NCI-H748 (cell line): ENCODE data around the gene PRRT2.
A peak's percentile ranks its signal among the peaks of the same experiment; 100 is the strongest.
"Not testable (repeated sequence)": the region's sequence is repeated elsewhere in the genome, so short reads cannot be mapped to it uniquely, and the experiment has no call there.

Experiments used
- DNase-seq: peaks from one replicate; lab custom pipeline; 2025; ENCODE audit not compliant: unreplicated experiment; lab: John Stamatoyannopoulos, UW

PRRT2 gene

DNA sequence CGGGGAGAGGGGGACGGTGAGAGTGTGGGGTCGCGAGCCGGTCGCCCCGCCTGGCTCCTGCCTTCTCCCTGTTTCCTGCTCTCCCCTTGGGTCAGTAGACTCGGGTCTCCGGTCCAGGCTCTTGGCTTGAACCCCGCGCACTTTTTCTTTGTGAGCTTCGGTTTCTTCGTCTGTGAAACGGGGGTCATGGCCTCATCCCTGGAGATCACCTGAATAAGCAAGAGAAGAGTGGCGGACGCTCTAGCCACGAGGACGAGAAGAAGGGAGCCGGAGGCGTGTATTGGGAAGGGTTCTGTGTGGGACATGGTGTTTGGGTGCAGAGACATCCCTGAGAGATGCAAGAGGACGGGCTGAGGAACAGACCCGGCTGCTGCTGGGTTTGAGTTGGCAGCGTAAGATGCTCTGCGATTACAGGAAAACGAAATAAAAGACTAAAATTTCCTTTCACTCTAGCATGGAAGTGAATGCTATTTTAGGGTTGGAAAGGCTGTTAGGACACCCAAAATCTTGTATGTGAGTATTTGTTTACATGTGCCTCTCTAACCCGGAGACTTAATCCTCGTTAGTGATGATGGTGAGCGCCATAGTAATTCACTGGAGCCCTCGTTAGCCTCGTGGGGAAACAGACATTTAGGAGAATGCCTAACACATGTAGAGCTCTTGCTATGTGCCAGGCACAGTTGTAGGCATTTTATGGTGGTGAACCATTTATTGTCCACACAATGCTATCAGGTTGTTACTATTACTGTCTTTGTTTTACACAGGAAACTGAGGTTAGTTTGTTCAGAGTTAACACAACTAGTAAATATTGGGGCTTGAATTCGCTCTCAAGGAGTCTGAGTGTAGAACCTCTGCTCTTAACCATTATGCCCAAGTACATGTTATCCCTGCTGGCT, 20.8 kb upstream of the PRRT2 start:
- peak; percentile 31 for DNase-seq

DNA sequence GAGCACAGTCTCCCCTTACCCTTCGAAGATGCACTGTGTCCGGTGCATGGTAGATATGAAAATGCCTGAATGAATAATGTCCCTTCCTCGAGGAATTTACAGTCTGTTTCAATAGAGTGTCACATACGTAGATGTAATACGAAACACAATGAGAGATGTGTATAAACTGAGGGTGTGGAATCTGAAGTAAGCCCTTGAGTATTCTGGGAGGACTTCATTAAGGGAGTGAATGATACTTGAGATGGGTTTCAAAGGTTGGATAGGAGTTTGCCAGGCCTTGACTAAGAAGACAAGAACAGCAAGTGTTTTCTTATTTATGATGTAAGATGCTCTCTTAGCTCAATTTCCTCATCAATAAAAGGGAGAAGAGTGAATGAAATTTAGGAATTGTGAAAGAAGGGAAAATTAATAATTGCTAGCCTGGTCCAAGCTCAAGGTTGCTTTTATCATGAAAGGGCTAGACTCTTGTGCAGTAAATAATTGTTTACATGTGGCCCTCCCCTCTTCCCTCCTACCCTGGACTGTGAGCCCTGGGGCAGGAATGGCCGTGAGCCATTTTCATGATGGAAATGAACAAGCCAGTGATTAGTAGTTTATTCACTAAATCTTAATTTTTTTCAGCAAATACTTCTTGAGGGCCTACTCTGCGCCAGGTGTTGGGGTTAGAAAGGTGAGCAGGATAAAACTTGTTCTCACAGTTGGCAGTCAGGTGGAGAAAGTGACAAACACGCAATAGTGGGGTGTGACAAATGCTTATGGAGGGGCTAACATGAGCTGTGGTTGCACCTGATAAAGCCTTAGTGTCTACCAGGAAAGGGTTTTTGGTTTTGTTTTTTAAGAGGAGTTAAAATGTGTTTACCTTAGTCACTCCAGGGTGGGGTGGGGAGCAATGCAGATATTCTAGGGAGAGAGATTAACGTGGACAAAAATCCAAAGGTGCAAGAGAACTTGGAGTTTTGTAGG, 19.9 kb upstream of the PRRT2 start:
- DNase-seq: no peak

GRCh38 chr16:29793153-29793552, 18.8 kb upstream of the PRRT2 start:
- not testable (repeated sequence) for DNase-seq

GRCh38 chr16:29794231-29794710, 17.7 kb upstream of the PRRT2 start:
- no peak for DNase-seq

- DNase-seq: no peak
Measured at GRCh38 chr16:29802416-29802935, 9.5 kb upstream of the PRRT2 start.

GRCh38 chr16:29804020-29804419, 8.0 kb upstream of the PRRT2 start:
- no peak for DNase-seq

- DNase-seq: peak; percentile 45
Measured at GRCh38 chr16:29804455-29805231, 7.3 kb upstream of the PRRT2 start.

GRCh38 chr16:29805232-29806098, 6.5 kb upstream of the PRRT2 start:
- DNase-seq: peak; percentile 99

DNA sequence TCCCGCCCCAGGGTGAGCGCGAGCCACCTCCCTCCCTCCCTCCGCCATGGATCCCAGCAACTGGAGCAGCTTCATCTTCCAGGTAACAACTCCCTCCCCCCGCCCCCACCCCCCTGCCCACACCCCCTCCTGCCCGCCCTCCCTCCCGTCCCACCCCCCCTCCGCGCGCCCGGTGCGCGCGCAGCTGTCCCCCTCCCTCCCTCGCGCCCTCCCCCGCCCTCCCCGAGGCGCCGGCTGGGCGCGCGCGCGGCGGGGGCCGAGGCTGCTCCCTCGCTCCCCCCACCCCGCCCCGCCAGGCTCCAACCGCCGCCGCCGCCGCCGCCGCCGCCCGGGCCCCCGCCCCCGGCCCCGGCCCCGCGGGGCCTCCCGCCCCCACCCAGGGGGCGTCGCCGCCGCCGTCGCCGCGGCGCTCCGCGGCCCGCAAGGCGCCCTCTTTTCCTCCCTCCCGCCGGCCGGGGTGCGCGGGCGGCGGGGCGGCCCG, 5.9 kb upstream of the PRRT2 start, which contains the start of gene MAZ:
MAZ (plus strand) TSS at position 431 of the 481 bp plus-strand sequence. CDS start 173 bp downstream, outside the sequence.
- DNase-seq: no peak

DNA sequence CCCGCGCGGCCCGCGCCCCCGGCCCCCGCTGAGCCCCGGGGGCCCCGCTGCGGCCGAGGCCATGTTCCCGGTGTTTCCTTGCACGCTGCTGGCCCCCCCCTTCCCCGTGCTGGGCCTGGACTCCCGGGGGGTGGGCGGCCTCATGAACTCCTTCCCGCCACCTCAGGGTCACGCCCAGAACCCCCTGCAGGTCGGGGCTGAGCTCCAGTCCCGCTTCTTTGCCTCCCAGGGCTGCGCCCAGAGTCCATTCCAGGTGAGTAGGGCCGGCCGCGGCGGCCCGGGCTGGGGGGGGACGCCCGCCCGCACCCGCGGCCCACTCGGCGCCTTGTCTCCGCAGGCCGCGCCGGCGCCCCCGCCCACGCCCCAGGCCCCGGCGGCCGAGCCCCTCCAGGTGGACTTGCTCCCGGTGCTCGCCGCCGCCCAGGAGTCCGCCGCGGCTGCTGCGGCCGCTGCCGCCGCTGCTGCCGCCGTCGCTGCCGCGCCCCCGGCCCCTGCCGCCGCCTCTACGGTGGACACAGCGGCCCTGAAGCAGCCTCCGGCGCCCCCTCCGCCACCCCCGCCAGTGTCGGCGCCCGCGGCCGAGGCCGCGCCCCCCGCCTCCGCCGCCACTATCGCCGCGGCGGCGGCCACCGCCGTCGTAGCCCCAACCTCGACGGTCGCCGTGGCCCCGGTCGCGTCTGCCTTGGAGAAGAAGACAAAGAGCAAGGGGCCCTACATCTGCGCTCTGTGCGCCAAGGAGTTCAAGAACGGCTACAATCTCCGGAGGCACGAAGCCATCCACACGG, 5.2 kb upstream of the PRRT2 start:
- DNase-seq: peak; percentile 85

DNA sequence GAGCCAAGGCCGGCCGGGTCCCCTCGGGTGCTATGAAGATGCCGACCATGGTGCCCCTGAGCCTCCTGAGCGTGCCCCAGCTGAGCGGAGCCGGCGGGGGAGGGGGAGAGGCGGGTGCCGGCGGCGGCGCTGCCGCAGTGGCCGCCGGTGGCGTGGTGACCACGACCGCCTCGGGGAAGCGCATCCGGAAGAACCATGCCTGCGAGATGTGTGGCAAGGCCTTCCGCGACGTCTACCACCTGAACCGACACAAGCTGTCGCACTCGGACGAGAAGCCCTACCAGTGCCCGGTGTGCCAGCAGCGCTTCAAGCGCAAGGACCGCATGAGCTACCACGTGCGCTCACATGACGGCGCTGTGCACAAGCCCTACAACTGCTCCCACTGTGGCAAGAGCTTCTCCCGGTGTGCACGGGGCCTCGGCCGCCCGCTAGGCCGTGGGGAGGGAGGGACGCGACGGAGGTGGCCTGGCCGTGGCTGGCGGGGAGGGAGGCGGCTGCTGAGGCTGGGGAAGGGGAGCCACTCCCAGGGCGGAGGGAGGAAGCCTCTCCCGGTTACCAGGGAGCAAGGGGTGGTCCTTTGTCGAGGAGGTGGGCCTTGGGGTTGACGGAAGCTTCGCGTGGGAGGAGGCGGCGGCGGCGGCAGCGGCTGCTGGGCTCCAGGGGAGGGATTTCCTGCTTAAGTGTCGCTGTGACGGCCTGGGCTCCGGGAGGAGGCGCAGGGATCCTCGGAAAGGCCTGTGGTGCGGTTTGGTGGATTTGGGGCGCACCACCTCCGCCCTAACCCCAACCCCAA, 4.4 kb upstream of the PRRT2 start:
- peak; percentile 87 for DNase-seq

DNA sequence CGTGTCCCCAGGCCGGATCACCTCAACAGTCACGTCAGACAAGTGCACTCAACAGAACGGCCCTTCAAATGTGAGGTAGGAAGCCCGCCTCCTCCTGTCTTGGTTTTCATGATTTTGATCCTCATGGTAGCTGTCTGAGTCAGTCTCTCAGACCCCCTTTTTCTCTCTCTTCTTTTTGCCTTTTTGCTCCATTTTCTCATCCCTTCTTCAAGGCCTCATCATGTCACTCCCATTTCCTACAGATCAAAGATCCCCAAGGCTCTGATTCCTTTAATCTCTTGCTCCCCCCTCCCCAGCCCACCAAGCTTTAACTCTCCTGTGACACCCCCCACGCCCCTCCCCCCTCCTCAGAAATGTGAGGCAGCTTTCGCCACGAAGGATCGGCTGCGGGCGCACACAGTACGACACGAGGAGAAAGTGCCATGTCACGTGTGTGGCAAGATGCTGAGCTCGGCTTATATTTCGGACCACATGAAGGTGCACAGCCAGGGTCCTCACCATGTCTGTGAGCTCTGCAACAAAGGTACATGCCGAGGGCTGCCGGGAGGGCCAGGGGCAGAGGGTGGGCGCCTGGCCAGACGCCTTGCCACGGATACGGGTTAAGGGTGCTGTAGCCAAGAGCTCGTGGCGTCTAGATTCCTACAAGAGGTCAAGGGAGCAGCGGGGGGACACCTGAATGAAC, 3.6 kb upstream of the PRRT2 start:
- DNase-seq: no peak

- DNase-seq: no peak
Measured at GRCh38 chr16:29809031-29809747, 2.8 kb upstream of the PRRT2 start.

GRCh38 chr16:29809850-29810698, 1.9 kb upstream of the PRRT2 start:
- peak; percentile 16 for DNase-seq

DNA sequence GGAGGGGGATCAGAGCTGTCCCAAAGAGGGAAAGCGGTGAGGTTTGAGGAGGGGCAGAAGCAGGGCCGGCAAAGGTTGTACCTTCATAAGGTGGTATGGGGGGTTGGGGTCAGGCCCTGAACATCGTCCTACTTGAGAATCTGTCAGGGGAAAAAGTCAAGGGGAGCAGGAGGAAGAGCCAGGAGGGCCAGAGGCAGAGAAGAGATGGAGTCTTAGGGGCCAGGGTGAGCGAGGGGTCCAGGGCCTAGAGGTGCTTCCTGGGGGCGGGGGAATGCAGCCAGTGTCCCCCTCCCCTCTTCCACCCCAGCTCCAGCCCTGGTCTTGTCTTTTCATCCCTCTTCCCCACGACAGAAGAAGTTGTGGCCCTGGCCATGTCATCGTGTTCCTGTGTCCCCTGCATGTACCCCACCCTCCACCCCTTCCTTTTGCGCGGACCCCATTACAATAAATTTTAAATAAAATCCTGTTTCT, 1.3 kb upstream of the PRRT2 start:
- DNase-seq: no peak
